Gastrocnemius medialis (tissue), 4 donors: ENCODE results near the gene ACTL6B. TPM values are rescaled to one million over a fixed set of nuclear protein-coding genes. Genes with fewer than 3 reads are reported as not detected.

Experiments used
- ATAC-seq, 2 donors: fragments of 150-250 bp; one replicate each; pipeline ENCODE4 v1.9.1; 2016
- DNase-seq, 2 donors: peaks; one replicate each; pipeline ENCODE4 v3.0.0-alpha.2; 2019
- H3K27ac ChIP-seq, 4 donors: fragments of 200-600 bp; sonication (generic); 1 replicate in 1 of 4; 2 replicates in 3 of 4; pipeline ENCODE4 v1.5.1; 2016 to 2018; ENCODE audit warnings: mild to moderate bottlenecking in 2 of 4, moderate library complexity in 1 of 4
- H3K27me3 ChIP-seq, 3 donors: fragments of 200-600 bp; sonication (generic) in 2 of 3; 1 replicate in 1 of 3; 2 replicates in 2 of 3; pipeline versions ENCODE4 v1.5.1 to v1.6.0; 2016 to 2019; ENCODE audit warnings: mild to moderate bottlenecking in 1 of 3, moderate library complexity in 1 of 3
- H3K36me3 ChIP-seq, 2 donors: fragments of 200-600 bp; sonication (generic) in 1 of 2; one replicate each; pipeline ENCODE4 v1.5.1; 2017 to 2018
- H3K4me1 ChIP-seq, 2 donors: fragments of 200-600 bp; sonication (generic) in 1 of 2; one replicate each; pipeline ENCODE4 v1.5.1; 2016 to 2017; ENCODE audit warnings: mild to moderate bottlenecking in 2 of 2
- H3K4me3 ChIP-seq, 4 donors: fragments of 200-600 bp; sonication (generic) in 3 of 4; 1 replicate in 1 of 4; 2 replicates in 3 of 4; pipeline ENCODE4 v1.5.1; 2016 to 2019; ENCODE audit warnings: mild to moderate bottlenecking in 2 of 4
- H3K9me3 ChIP-seq, 3 donors: fragments of 200-600 bp; sonication (generic) in 2 of 3; 1 replicate in 1 of 3; 2 replicates in 2 of 3; pipeline ENCODE4 v1.5.1; 2016 to 2019
- POLR2A ChIP-seq, 2 donors: fragments of 450-650 bp; IDR thresholded peaks; one replicate each; pipeline ENCODE4 v1.6.1; 2017; ENCODE audit warnings: antibody characterized with exemption in 2 of 2, mild to moderate bottlenecking in 2 of 2, moderate library complexity in 2 of 2
- in situ Hi-C, 4 donors: fragments of 200-750 bp; cut with MboI; loops; one replicate each; pipeline versions ENCODE4 v1.15.0 to v1.8.0; 2017; ENCODE audit warnings: low sequenced_read_pairs in 4 of 4
- intact Hi-C: fragments of 100-400 bp; cut with DNase I; formaldehyde crosslinking; loops from one replicate; pipeline ENCODE4 v1.15.1; 2023; ENCODE audit warnings: low total_unique reads
- total RNA-seq, 4 donors: library from RNA; depleted of rRNA; stranded (reverse); fragments of >200 nt; gene quantifications; one replicate each; pipeline versions ENCODE4 v1.1.0 to v1.2.3, GENCODE V29; 2016
- TF ChIP-seq, protein P1 (sequence below), 5 experiments: fragments of 450-650 bp in 3 of 5; fragments of 200-600 bp in 2 of 5; sonication (generic) in 2 of 5; IDR thresholded peaks in 4 of 5; conservative IDR thresholded peaks in 1 of 5; 1 replicate in 4 of 5; 2 replicates in 1 of 5; pipeline ENCODE4 v1.5.1; 2016 to 2019; ENCODE audit warnings: antibody characterized with exemption in 5 of 5, mild to moderate bottlenecking in 3 of 5, moderate library complexity in 3 of 5

ACTL6B gene
- total RNA-seq, 4 donors from 2014 or later: not detected

DNA sequence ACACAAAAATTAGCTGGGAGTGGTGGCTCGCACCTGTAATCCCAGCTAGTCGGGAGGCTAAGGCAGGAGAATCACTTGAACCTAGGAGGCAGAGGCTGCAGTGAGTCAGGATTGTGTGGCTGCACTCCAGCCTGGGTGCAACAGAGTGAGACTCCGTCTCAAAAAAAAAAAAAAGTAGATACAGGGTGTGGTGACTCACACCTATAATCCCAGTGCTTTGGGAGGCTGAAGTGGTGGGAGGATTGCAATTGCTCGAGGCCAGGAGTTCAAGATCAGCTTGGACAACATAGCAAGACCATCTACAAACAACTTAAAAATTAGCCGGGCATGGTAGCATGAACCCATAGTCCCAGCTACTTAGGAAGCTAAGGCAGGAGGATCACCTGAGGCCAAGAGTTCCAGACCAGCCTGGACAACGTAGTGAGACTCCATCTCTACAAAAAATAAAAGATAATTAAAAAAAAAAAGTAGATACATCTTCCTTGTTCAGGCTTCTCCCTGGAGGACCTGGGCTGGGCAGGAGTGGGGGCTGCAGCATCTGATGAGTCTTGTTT lies 41.9 kb downstream of the ACTL6B start:
- Histone ChIP-seq H3K27me3 (no peaks in the 10 kb centered on the region), H3K9me3 (no peaks in the 10 kb centered on the region), H3K27ac (no peak overlapping the region), H3K4me3 (no peak overlapping the region), H3K4me1 (peaks cover 0 to 14% of the 10 kb centered on the region in 2 donors), H3K36me3 (no peaks in the 10 kb centered on the region)
- no peak for TF ChIP-seq POLR2A (IDR thresholded peaks at IDR 0.05)
- TF ChIP-seq, protein P1, sequence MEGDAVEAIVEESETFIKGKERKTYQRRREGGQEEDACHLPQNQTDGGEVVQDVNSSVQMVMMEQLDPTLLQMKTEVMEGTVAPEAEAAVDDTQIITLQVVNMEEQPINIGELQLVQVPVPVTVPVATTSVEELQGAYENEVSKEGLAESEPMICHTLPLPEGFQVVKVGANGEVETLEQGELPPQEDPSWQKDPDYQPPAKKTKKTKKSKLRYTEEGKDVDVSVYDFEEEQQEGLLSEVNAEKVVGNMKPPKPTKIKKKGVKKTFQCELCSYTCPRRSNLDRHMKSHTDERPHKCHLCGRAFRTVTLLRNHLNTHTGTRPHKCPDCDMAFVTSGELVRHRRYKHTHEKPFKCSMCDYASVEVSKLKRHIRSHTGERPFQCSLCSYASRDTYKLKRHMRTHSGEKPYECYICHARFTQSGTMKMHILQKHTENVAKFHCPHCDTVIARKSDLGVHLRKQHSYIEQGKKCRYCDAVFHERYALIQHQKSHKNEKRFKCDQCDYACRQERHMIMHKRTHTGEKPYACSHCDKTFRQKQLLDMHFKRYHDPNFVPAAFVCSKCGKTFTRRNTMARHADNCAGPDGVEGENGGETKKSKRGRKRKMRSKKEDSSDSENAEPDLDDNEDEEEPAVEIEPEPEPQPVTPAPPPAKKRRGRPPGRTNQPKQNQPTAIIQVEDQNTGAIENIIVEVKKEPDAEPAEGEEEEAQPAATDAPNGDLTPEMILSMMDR (IDR thresholded peaks at IDR 0.05 in 4 of 5, conservative IDR thresholded peaks at IDR 0.05 in 1 of 5): no peak
- intact Hi-C loops (loop anchor here (5.0 to 10.0 kb wide), 3 partner anchors 78 to 250 kb away; partner anchors contain the start of genes GIGYF1, POP7 and TRIP6), in situ Hi-C loops (no loop called here)
- DNase-seq (no peak), ATAC-seq (no peak)

DNA sequence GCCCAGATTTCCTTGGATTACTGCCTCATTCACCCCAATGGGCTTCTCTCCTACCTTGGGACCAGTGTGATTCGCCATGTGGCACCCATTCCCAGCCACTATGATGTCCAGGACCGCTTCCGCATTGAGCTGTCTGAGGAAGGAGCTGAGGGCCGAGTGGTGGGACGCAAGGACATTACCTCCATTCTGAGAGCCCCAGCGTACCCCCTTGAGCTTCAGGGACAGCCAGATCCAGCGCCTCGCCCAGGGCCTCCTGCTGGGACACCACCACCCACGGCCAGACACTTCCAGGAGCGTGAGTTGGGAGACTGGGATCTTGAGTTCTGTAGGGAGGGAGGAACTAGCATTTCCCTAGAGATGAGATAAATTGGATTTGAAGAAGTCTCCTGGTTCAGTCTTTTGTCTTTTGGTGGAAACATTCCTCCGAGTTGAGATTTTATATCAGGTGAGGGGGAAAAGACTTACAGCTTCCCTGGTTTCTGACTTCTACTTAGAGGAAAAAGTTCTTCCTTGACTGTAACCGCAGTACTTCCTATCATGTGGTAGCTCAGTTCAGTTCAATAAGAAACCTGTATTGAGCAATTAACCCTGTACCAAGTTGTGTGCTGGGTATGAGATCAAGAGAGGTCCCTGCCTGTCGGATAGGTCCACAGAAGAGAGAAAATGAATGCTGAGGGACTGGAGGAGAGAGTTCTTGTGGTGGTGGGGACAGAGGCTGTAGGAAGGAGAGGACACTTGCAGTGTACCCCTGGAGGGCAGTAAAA lies 42.7 kb downstream of the ACTL6B start:
- no peak for ATAC-seq
- intact Hi-C loops (loop anchor here (5.0 to 10.0 kb wide), 3 partner anchors 79 to 251 kb away; partner anchors contain the start of genes GIGYF1, POP7 and TRIP6), in situ Hi-C loops (no loop called here)
- no peaks in the 10 kb centered on the region for H3K36me3 ChIP-seq
- no peaks in the 10 kb centered on the region for H3K27me3 ChIP-seq
- DNase-seq: no peak
- H3K4me1 ChIP-seq: peaks cover 0 to 14% of the 10 kb centered on the region in 2 donors
- no peaks in the 10 kb centered on the region for H3K9me3 ChIP-seq
- H3K27ac ChIP-seq: no peak overlapping the region
- H3K4me3 ChIP-seq: peak overlapping the region in 2 of 4 donors; percentile 74 to 78
- no peak for TF ChIP-seq POLR2A (IDR thresholded peaks at IDR 0.05)
- TF ChIP-seq, protein P1 (IDR thresholded peaks at IDR 0.05 in 4 of 5, conservative IDR thresholded peaks at IDR 0.05 in 1 of 5): peak in 1 of 5 experiments; percentile 3

DNA sequence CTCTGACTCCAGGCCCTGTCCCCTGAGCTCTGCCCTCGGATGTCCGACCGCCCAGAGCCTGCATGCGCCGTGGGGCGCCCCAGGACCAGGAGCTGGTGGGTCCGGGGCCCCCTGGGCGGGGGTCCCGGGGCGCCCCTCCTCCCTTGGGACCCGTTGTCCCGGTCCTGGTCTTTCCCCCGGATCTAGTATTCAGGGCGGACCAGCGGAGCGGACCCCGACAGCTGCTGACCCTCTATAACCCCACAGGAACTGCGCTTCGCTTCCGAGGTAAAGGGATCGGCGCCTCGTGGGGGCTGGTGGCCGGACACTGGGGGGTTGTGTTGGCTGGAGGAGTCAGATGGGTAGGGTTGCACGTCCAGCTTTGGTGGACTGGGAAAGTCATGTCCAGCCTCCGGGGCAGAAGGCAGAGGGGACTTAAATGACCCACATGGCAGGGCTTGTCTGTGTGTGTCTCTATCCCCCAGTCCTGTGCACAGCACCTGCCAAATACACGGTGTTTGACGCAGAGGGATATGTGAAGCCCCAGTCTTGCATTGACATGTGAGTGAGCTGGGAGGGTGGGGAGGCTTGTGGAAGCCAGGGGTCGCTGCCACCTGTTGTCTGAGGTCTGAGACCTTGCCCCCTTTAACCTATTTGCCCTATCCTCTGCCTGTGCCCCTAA lies 43.4 kb downstream of the ACTL6B start:
- Histone ChIP-seq H3K4me1 (peaks cover 0 to 14% of the 10 kb centered on the region in 2 donors), H3K27ac (peak overlapping the region; percentile 90 to 99 (median 96)), H3K36me3 (no peaks in the 10 kb centered on the region), H3K27me3 (no peaks in the 10 kb centered on the region), H3K9me3 (no peaks in the 10 kb centered on the region), H3K4me3 (peak overlapping the region; percentile 69 to 91 (median 76))
- intact Hi-C loops (loop anchor here (1.0 to 10.0 kb wide), 5 partner anchors 27 to 252 kb away; partner anchors contain the start of genes FBXO24, GIGYF1, GNB2 and LRCH4), in situ Hi-C loops (no loop called here)
- ATAC-seq (no peak), DNase-seq (no peak)
- TF ChIP-seq, protein P1 (IDR thresholded peaks at IDR 0.05 in 4 of 5, conservative IDR thresholded peaks at IDR 0.05 in 1 of 5): peak in 1 of 5 experiments; percentile 11
- no peak for TF ChIP-seq POLR2A (IDR thresholded peaks at IDR 0.05)

DNA sequence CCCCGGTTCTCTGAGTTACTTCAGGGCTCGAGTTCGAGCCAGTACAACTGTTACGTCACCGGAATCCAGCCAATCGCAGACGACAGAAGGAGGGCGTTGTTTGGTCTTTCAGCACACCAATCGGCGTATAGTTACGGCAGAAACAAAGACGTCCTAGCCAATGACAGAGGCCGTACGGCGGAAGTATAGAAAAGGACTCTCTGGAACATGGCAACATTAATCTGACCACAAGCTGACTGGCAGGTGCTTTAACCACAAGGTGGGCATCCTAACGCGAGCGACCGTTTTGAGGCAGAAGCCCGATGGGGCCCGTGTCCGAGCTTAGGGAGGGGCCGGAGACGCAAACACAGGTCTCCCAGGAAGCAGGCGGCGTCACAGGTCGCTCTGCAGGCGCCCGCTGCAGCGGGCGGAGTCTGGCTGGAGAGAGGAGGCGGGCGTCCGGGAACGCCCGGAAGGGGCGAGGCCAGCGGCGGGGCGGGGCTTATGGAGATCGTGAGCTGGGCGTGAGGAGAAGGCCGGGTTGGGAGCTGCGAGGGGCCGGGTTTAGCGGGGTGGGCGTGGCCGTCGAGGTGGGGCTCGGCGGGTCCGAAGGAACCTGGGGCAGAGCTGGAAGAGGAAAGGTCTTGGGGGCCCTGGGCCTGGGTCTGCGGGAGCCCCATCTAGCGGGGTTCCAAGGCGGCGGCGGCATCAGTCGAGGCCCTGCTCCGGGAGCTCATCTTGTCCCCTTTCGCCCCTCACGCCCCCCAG lies 44.1 kb downstream of the ACTL6B start, which contains the start of gene MOSPD3:
Gene MOSPD3 (plus strand): TSS at position 558 of the 747 bp plus-strand sequence. CDS start 252 bp downstream, outside the sequence.
- in situ Hi-C loops: no loop called here
- H3K27ac ChIP-seq: peak within 1 kb of the TSS; percentile 90 to 99 (median 96)
- H3K4me3 ChIP-seq: peak within 1 kb of the TSS; percentile 69 to 91 (median 76)
- H3K27me3 ChIP-seq: no peaks in the 10 kb centered on the region
- peaks cover 0 to 14% of the 10 kb centered on the region in 2 donors for H3K4me1 ChIP-seq
- H3K36me3 ChIP-seq: no peaks in the 10 kb centered on the region
- no peaks in the 10 kb centered on the region for H3K9me3 ChIP-seq
- DNase-seq (peak; percentile 98 to 99), ATAC-seq (peak; percentile 99 to 100)
- intact Hi-C loops: loop anchor here (1.0 to 10.0 kb wide), 5 partner anchors 26 to 253 kb away; partner anchors contain the start of genes FBXO24, GIGYF1, GNB2 and LRCH4
- TF ChIP-seq POLR2A (IDR thresholded peaks at IDR 0.05): peak; percentile 74 to 75
- TF ChIP-seq, protein P1 (IDR thresholded peaks at IDR 0.05 in 4 of 5, conservative IDR thresholded peaks at IDR 0.05 in 1 of 5): no peak
